ENCODE measurements around the gene ZRANB3.

DNA sequence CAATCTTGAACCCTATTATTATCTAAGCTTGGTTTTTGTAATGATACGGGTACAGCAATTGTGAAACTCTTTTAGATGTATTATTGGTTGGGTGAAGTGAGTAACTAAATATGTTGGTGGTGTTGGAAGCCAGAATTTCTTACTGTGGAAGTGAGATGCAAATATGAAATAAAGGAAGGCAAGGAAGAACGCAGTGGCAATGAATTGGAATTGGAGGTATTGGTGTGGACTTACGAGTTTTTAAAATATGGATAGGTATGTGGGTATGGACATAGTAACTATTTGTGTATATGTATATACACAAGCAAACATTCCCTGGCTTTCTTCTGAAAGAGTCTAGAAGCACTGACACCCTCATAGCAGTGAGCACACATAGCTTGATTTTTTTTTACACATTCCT is 373.2 kb downstream of the ZRANB3 start:
- TF ChIP-seq GATA3 (IDR thresholded peaks at IDR 0.05; ENCODE audit: low read depth, low read length) (no peak), GATA2 (IDR thresholded peaks at IDR 0.05; ENCODE audit: low read depth, low read length) (no peak)

All from SH-SY5Y (cell line).